Activated CD8-positive, alpha-beta memory T cell treated with anti-CD3 and anti-CD28 coated beads, Interleukin-2, amount 50 U/mL, for 24 hours (primary cell): ENCODE results near the gene ACTL10.

Experiments
- DNase-seq: peaks from one replicate; pipeline ENCODE4 v3.0.0-alpha.2; 2020; ENCODE audit errors: extremely low read depth

ACTL10 gene

DNA sequence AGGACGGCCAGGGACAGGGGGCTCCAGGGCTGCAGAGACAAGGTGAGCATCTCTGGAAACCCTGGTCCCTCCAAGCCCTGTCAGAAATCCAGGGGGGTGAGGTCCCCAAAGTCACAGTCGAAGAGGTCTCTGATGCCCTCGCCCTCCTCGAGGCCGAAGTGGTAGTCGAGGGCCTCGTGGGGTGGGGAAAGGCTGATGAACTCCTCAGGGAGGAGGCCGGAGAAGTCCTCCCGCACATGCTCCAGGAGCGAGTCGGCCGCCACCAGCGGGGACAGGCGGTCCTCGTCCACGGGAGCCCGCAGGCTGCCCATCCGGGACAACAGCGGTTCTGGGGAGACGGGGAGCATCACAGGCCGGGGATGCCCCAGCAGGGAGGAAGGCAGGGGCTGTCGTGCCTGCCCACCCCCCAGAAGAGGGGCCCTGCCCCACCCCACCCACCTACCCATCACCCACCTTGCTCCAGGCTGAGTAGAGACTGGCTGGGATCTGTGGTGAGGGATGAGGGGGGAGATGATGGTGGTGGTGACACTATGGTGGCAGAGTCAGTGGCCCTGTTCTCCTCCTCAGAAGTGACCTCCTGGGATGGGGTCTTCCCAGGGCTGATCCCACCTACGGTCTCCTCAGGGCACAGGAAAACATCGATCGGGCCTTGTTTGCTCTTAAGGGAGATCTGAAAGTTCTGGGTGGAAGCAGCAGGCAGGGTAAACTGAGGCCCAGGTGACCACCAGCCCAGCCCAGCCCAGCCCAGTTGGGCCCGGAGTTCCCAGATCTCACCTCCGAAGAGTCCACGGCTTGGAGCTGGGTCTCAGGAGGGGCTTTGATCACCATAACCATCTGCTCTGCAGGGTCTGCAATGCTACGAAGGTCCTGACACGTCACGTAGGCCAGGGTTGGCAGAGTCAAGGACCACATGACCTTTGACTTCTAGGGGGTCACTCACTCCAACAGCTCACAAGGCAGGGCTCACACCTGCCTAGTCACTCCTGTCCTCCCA lies 10.2 kb downstream of the ACTL10 start:
- no peak for DNase-seq

DNA sequence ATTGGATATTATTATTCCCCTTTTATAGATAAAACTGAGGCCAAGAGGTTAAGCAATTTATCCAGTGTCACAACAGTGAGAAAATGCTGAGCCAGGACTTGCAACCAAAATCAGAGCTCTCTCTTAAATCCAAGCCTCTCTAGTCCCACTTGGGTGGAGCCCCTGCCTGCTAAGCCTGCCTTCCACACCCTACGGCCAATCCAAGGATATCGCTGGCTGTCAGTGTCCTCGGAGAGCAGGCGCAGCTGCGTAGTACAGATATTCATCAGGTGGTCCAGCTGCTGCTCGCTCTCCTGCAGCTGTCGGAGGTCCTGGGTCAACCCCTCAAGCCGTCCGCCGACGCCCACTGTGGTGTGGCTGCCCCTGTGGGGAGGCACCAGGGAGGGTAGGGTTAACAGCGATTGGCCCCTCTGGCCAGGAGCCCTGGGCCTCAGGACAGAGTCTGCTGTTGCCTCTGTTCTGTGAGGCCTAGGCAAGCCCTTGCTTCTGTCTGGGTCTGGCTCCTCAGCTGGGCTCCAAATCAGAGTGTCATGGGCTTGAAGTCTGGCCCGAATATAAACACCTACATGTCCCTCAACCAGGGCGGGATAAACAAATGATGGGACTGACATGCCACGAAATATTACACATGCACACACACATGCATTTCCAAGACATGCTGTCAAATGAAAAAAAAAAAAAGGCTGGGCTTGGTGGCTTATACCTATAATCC lies 11.4 kb downstream of the ACTL10 start:
- DNase-seq, result no peak

DNA sequence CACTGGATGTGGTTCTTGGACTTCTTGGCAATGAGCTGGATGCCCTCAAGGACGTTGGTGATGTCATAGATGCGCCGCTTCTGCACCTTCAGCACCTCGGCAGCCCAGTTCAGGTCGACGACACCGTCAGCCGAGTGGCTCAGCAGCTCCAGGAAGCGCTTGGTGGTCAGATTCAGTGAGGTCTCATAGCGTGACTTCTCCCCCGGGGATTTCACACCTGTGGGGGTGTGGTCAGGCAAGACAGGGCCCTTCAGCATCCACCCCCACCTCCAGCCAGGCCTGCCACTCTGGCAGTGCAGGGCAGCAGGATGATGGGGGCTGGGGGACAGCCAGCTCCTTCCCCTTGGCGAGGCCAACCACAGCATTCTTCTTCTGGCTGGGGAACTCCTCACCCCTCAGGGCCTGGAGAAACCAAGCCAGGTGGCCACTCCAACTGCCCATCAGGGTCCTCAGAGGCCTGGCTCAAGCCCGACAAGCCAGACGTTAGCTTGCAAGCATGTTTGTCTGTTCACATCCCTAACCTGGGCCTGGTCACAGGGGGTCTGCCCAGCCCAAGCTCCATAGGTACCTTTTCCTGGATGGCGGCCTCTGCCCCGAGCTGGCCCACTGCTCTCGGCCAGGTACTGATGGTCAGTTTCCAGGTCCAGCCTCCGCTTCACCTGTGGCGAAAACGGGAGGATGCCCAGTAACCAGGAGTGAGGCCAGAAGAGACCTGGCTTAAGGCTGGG lies 13.2 kb downstream of the ACTL10 start:
- DNase-seq, result no peak

DNA sequence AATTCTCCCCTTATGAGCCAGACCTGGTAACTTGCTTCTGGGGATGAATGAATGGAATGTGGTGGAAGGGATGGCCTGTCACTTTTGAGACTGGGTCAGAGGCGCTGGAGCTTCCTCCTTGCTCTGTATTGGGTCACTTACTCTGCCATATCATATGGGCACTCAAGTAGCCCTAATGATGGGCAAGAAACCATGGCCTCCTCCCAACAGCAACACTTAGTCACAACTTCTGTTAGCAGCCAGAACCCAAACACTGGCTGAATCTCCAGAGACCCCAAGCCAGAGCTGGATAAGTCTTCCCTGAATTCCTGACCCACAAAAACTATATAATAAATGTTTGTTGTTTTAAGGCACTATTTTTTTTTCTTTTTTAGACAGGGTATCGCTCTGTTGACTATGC lies 13.9 kb downstream of the ACTL10 start:
- DNase-seq, result no peak

DNA sequence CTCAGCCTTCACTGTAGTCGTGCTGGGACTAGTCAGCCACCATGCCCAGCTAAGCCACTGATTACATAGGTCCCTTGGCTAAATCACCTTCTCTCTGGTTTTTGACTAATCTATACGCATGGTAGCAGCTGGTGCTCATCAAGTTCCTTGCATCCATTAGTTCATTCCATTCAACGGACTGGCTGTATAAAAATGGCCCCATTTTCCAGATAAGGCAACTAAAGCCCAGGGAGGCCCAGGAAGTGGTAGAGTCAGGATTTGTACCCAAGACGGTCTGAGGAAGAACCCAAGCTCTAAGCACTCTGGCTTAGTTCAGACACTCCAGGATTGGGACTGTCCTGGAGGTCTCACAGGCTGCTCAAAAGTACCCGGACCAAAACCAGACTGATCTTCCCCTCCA lies 14.5 kb downstream of the ACTL10 start:
- DNase-seq, result no peak

DNA sequence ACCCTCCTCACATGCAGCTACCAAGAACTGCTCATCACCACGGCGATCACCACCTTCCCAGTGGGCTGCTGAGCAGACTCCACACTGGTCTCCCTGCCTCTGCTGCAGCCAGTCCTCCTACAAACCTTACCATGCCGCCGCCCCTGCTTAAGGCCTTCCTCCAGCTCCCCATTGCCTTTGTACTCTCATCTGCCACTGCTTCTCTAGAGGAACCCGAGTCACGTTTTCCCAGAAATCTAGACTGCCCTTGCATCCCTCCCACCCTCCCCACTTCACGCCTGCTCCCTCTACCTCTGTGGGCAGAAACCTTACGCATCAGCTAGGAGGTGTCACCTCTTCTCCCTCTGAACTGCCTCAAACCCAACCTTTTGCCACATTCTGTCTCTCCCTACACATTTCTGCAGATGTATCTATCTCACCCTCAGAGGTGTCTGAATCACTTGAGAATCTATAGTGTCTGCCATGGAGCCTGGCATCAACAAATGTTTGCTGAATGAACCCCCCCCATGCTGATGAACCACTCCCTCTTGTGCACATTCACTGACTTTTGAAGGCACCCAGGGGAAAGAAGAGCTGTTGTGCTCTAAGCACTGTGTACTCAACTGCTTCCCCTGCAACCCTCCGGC lies 15.1 kb downstream of the ACTL10 start:
- no peak for DNase-seq

DNA sequence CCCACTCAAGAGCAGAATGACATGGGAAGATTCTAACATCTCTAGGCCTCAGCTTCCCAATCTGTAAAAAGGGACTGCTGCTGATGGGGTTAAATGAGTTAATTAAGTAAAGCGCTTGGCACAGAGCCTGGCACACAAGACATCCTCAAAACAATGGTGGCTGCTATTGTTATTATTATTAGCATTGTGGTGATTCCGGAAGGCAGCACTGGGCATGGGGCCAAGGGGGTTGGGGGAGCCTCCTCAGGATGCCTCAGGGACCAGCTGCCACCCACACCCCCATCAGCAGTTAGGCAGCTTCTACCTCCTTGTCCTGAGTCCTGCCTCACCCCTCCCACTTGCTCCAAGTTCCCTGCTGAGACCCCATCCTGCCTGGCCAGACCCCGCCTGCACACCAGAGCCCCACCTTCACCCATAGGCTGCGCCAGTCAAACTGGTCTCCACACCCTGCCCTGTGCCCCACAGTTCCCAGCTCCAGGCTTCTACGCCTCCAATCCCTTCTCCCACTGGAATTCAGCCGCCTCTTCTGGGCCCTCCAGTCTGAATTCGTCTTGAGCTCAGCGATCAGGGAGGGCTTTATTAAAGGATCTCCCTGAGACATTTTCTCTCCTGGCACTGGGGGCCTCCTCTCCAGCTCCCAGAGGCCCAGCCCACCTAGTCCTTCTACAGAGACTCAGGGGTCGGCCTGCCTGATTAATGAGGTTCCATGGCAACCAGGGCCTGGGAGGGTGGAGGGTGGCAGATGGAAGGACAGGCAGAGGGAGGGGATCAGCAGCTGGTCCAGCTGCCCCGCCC lies 18.0 kb downstream of the ACTL10 start:
- DNase-seq, result no peak

DNA sequence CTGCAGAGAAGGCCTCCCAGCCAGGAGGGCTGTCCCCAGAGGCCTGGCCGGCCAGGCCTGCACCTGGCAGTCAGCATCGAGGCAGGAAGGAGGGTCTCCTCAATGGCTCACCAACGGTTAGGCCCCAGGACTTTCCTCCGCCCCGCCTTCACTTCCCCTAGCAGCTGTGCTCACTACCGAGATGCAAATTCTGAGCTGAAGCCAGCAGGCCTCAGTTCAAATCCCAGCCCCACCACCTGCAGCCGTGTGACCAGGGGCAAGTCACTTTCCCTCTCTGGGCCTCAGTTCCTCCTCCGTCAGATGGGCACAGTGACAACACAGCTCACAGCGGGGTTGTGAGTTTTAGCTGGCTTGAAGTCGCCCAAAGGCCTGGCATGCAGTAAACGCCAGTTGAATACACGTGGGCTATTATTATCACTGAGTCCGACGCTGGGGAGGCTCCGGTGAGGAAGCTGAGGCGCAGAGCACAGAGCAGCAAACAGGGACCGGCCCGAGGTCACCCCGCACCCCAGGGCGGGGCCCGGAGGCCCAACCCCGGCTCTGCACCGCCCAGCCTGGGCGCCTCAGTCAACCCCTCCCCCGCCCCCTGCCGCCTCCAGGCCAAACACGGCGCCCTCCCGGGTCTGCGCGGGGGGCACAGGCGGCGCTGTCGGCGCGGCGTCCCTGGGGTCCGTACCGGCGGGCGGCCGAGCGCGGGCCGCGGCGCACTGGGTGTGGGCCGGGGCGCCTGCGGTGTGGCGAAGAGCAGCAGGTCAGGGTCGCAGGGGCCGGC lies 18.8 kb downstream of the ACTL10 start:
- no peak for DNase-seq

DNA sequence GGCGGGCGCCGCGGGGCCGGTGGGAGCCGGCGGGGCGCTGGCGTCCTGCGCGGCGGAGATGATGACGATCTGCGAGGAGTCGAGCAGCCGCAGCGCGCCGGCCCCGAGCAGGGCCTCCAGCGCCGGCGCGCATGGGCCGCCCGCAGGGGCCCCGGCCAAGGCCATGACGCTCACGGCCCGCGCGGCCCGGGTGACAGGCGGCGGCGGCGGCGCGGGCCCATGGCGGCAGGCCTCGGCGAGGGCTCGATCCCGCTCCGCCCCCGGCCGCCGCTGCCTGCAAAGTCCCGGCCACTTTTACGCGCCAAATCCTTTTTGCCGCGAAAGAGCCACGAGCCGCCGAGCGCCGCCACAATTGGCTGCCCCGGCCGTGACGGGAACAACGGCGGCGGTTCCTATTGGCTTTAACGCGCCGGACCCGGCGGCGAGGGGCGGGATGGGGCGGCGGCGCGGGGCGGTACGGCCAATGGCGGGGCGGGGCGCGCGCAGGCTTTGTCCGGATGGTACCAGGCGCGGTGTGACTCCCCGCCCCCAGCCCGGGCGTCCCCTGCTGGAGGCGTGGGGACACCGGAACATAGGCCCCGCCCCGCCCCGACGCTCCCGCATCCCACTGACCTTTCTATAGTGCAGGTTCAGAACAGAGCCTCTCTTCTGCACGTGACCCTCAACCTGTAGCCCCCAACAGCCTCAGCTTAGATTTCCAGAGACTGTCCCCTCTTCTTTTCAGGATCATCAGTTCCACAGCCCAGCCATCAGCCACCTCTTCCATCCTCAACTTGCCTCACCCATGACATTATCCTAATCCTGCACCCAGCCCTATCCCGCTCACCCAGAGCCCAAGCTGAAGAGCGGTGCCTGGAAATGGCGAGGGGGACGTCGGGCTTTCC lies 19.6 kb downstream of the ACTL10 start, which contains the start of gene E2F1:
Gene E2F1 (minus strand): TSS at position 286 of the 884 bp plus-strand sequence. CDS start 121 bp downstream, at position 165.
- DNase-seq, result peak; percentile 85

DNA sequence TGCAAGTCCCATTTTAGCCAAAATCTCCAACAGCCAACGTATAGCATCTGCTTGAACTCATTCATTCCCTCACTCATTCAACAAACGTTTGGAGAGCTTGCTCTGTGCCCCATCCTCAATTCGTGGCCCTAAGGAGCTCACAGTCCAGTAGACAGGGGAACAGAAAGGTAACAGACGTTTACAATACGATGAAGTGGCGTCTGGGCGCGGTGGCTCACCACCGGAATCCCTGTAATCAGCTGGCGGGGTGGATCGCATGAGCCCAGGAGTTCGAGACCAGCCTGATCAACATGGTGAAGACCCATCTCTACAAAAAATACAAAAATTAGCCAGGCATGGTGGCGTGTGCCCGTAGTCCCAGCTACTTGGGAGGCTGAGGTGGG lies 20.2 kb downstream of the ACTL10 start:
- no peak for DNase-seq

DNA sequence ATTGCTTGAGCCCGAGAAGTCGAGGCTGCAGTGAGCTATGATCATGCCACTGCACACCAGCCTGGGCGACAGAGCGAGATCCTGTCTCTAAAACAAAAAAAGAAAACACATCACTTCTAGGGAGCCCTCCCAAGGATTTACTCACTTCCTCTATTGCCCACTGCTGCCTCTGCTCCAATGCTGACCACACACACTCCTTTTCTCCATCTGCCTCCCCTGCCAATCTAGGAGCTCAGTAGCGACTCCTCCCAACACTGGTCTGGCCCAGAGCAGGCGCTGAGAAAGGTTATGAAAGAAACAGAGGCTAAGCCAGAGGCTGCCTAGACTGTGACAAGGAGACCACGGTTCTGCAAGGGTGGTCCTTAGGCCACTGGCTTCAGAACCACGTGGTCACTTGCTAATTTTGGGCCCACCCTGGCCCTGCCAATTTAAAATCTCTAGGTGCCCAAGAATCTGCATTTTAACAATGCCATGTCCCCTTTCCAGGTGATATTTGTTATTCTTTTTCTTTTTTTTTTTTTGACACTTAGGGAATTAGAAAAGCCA lies 20.7 kb downstream of the ACTL10 start:
- no peak for DNase-seq

DNA sequence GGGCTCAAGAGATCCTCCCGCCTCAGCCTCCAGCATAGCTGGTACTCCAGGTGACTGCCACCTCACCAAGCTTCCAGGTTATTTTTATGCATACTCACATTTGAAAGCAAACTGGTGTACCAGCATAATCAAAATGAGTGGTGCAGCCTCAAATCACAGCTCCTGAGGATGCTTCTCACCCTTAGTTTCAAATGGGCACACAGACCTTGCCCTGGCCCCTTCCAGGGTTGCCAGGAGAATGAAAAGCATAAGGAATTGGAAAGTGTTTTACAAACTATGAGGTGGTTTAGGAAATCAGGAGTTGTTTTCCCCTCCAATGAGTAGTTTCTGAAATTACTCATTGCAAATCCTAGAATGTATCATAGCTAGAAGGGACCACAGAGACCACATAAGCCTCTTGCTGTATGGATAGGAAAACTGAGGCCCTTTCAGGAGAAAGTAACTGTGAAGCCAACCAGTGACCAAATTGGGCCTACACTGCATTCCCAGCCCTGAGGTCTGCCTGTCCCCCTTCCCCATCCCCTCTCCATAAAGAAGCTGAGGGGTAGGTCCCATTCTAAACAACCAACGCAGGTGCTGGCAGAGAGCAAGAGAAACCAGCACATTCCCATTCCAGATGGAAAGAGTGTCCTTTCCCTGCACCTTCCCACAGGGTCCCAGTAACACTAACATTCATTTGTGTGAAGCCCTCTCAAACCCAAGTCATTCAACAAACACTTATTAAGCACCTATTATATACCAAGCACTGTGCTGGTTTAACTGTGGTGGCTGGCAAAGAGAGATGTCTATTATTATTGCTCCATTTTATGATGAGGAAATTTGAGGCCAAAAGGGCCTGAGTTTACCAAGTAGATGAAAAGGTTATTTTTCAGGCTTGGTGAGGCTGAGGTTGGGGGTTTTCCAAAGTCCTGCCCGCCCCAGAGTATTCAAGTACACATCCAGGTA lies 21.5 kb downstream of the ACTL10 start:
- no peak for DNase-seq

DNA sequence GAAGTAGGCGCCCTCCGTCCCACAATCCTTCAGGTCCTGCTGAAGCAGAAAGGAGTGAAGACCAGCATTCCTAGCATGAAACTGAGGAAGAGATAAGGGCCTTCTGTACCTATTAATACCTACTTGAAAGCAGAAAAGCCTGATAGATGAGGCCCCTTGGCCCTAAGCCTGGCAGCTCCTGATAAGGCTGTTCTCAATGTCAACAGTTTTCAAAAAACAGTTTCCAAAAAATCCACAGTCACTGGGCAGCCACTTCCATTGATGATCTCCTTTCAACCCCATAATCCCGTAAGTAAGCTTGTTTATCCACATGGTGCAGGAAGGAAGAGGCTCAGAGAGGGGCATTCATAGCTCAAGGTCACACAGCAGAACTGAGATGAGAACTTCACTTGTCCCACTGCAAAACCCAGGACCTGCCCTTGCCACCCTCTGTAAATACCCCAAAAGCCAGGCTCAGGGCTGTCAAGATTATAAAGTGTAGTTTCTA lies 22.2 kb downstream of the ACTL10 start:
- no peak for DNase-seq

DNA sequence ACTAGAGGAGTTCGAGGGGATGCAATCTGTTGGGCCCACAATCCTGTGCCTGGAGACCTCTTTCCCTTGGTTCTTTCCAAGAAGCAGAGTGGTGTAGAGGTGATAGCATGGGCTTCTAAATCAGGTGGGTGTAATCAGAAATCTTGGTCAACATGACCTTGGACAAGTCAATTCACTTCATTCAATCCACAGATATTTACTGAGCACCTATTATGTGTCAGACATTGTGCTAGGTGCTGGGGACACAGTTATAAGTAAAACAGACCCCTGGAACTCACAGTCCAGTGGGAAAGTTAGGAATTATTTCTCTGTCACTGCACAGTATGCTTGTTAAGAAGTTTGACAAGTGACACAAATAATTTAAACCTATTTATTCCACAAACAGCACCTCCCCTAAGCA lies 22.8 kb downstream of the ACTL10 start:
- DNase-seq, result no peak

DNA sequence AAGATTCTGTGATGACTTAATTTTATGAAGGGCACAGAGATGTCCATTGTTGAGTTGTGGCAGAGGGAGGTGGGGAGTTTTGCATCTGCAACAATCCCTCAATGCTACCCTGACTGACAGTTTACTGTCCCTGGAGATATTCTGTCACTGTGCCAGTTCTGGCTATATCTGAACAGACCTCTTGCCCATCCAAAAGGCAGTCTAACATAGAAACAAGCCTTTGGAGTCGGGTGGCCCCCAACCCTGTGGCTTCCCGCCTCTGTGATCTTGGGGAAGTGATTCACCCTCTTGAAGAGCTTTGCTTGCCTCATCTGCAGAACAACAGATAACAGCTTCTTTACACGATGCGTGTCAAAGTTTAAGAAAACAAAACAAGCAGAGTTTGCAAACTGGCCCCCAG lies 23.2 kb downstream of the ACTL10 start:
- DNase-seq, result no peak

DNA sequence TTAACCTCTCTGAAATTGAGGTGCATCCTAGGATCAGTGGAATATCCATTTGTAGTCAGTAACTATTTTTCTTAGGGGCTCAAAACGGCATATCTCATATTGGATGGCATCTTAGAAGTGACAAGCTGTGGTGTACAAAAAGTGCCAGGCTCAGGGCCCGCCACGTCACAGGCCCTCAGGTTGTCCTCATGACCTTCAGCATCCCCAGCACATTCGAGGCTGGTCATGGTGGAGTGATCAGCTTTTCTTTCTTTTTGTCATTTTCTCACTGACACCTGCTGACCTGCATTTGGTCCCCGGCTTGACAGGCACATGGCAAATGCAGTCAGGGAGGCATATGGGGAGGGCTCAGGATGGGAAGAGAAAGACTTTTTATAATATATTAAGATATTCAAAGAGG lies 26.5 kb downstream of the ACTL10 start:
- no peak for DNase-seq
